Esophagus squamous epithelium (tissue), 4 donors: ENCODE measurements around the gene RAMP1.

Source experiments
- POLR2A ChIP-seq, 4 donors: fragments of 450-650 bp; IDR thresholded peaks; one replicate each; pipeline ENCODE4 v1.6.1; 2017; ENCODE audit warnings: antibody characterized with exemption in 4 of 4, mild to moderate bottlenecking in 4 of 4, moderate library complexity in 3 of 4
- TF ChIP-seq, protein P1 (sequence below), 6 experiments: fragments of 450-650 bp in 4 of 6; fragments of 200-600 bp in 2 of 6; sonication (generic) in 2 of 6; IDR thresholded peaks; one replicate each; pipeline ENCODE4 v1.5.1; 2016 to 2019; ENCODE audit warnings: antibody characterized with exemption in 6 of 6, mild to moderate bottlenecking in 4 of 6, moderate library complexity in 4 of 6

DNA sequence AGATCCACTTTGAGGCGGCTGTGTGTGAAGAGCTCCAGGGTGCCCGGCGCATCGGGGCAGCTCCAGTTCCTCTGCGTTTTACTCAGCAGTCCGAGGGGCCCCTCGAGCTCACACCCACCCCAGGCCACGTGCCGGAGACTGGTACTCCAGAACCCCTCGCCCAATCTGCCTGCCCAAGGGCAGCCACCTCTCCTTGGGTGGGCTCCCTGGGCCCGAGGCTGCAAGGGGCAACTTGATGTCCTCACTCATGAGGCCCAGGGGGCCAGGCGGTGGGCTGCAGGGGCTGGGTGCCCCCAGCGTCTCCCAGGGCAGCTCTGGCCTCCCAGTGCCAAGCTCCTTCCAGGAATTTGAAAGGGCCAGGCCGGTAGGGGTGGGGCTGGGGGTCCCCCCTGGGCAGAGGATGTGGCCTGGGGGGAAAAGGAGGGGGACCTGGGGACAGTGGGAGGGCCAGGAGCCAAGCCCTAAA lies 16.7 kb downstream of the RAMP1 start:
- TF ChIP-seq POLR2A (IDR thresholded peaks at IDR 0.05) = no peak
- TF ChIP-seq, protein P1, sequence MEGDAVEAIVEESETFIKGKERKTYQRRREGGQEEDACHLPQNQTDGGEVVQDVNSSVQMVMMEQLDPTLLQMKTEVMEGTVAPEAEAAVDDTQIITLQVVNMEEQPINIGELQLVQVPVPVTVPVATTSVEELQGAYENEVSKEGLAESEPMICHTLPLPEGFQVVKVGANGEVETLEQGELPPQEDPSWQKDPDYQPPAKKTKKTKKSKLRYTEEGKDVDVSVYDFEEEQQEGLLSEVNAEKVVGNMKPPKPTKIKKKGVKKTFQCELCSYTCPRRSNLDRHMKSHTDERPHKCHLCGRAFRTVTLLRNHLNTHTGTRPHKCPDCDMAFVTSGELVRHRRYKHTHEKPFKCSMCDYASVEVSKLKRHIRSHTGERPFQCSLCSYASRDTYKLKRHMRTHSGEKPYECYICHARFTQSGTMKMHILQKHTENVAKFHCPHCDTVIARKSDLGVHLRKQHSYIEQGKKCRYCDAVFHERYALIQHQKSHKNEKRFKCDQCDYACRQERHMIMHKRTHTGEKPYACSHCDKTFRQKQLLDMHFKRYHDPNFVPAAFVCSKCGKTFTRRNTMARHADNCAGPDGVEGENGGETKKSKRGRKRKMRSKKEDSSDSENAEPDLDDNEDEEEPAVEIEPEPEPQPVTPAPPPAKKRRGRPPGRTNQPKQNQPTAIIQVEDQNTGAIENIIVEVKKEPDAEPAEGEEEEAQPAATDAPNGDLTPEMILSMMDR (IDR thresholded peaks at IDR 0.05) = no peak
